WERI-Rb-1 (cell line): Measurements from ENCODE around the gene MUSK.

Source experiments
- DNase-seq: peaks from one replicate; pipeline ENCODE4 v3.0.0-alpha.2; 2020
- H3K27ac ChIP-seq: fragments of 250-450 bp; sonication (Bioruptor Pico); 2 replicates; pipeline ENCODE4 v1.5.1; 2020; ENCODE audit warnings: mild to moderate bottlenecking, moderate library complexity
- H3K27me3 ChIP-seq: fragments of 250-450 bp; sonication (Bioruptor Pico); 2 replicates; pipeline ENCODE4 v1.5.1; 2021; ENCODE audit warnings: mild to moderate bottlenecking, low read depth, moderate library complexity; ENCODE audit not compliant: insufficient read depth, severe bottlenecking
- H3K36me3 ChIP-seq: fragments of 250-450 bp; sonication (Bioruptor Pico); 2 replicates; pipeline ENCODE4 v1.5.1; 2020; ENCODE audit warnings: mild to moderate bottlenecking, moderate library complexity
- H3K4me3 ChIP-seq: 2 replicates; pipeline ENCODE4 v1.5.1; 2011; ENCODE audit warnings: low read depth, mild to moderate bottlenecking, control low read depth, low read length
- H3K9me3 ChIP-seq: fragments of 250-450 bp; sonication (Bioruptor Pico); 2 replicates; pipeline ENCODE4 v1.5.1; 2021; ENCODE audit warnings: mild to moderate bottlenecking, moderate library complexity; ENCODE audit not compliant: severe bottlenecking
- CTCF ChIP-seq: IDR thresholded peaks from 2 replicates; pipeline ENCODE4 v1.5.1; 2011; ENCODE audit warnings: low read depth, mild to moderate bottlenecking, control low read depth, inconsistent platforms, low read length

The MUSK gene

GRCh38 chr9:110775724-110776123 is 107.1 kb downstream of the MUSK start:
- Histone ChIP-seq H3K27ac (no peak overlapping the region), H3K27me3 (peaks cover 69% of the 10 kb centered on the region), H3K9me3 (no peaks in the 10 kb centered on the region), H3K36me3 (no peaks in the 10 kb centered on the region), H3K4me3 (no peak overlapping the region)
- DNase-seq, result no peak
- TF ChIP-seq CTCF, result no peak

- DNase-seq, result no peak
- Histone ChIP-seq H3K27me3 (peaks cover 71% of the 10 kb centered on the region), H3K27ac (no peak overlapping the region), H3K36me3 (no peaks in the 10 kb centered on the region), H3K9me3 (no peaks in the 10 kb centered on the region), H3K4me3 (no peak overlapping the region)
- TF ChIP-seq CTCF, result no peak
These were observed 107.6 kb downstream of the MUSK start for GRCh38 chr9:110776221-110776620.

GRCh38 chr9:110777196-110777875 is 108.7 kb downstream of the MUSK start:
- TF ChIP-seq CTCF, result no peak
- Histone ChIP-seq H3K27me3 (peaks cover 78% of the 10 kb centered on the region), H3K9me3 (no peaks in the 10 kb centered on the region), H3K27ac (no peak overlapping the region), H3K4me3 (no peak overlapping the region), H3K36me3 (no peaks in the 10 kb centered on the region)
- DNase-seq, result no peak

- TF ChIP-seq CTCF, result no peak
- no peak overlapping the region for H3K27ac ChIP-seq
- peaks cover 79% of the 10 kb centered on the region for H3K27me3 ChIP-seq
- no peaks in the 10 kb centered on the region for H3K9me3 ChIP-seq
- no peak for DNase-seq
- H3K4me3 ChIP-seq, result no peak overlapping the region
- H3K36me3 ChIP-seq, result no peaks in the 10 kb centered on the region
These were observed 109.3 kb downstream of the MUSK start for GRCh38 chr9:110777876-110778215.

GRCh38 chr9:110782701-110783100 is 114.1 kb downstream of the MUSK start:
- no peak for DNase-seq
- TF ChIP-seq CTCF, result no peak
- Histone ChIP-seq H3K9me3 (no peaks in the 10 kb centered on the region), H3K4me3 (no peak overlapping the region), H3K27me3 (peaks cover 86% of the 10 kb centered on the region), H3K27ac (no peak overlapping the region), H3K36me3 (no peaks in the 10 kb centered on the region)

GRCh38 chr9:110784309-110784708 is 115.7 kb downstream of the MUSK start:
- Histone ChIP-seq H3K9me3 (no peaks in the 10 kb centered on the region), H3K27ac (no peak overlapping the region), H3K27me3 (peaks cover 89% of the 10 kb centered on the region), H3K4me3 (no peak overlapping the region), H3K36me3 (no peaks in the 10 kb centered on the region)
- no peak for TF ChIP-seq CTCF
- DNase-seq, result no peak
